H1 (cell line): ENCODE data around the gene WDR74. TPM values are rescaled to one million over a fixed set of nuclear protein-coding genes. Genes with fewer than 3 reads are reported as not detected.
A peak's percentile ranks its signal among the peaks of the same experiment; 100 is the strongest.

Source experiments
- CTCF ChIA-PET: fragments of 300-600 bp; sonication (Branson Sonifier 250); formaldehyde crosslinking; loops from one replicate; lab custom pipeline; 2021; ENCODE audit not compliant: partially characterized antibody; lab: Charles Lee
- POLR2A ChIA-PET: fragments of 300-600 bp; sonication (Branson Sonifier 250); formaldehyde crosslinking; loops from one replicate; lab custom pipeline; 2021; ENCODE audit warnings: inconsistent platforms; ENCODE audit not compliant: partially characterized antibody; lab: Charles Lee
- DNase-seq, 2 experiments: peaks; one replicate each; pipeline versions ENCODE4 v3.0.0 to v3.0.0-alpha.2; 2010 to 2022; ENCODE audit warnings: low spot score in 2 of 2, low read depth in 1 of 2, mixed read lengths in 1 of 2
- FAIRE-seq: peaks from 2 replicates; lab custom pipeline; 2011; peaks lifted over from hg19 to GRCh38; lab: Jason Lieb, UNC
- H2AFZ ChIP-seq: 2 replicates; pipeline ENCODE4 v1.8.1; 2012; ENCODE audit warnings: low read length, inconsistent platforms
- H2AK5ac ChIP-seq: 2 replicates; pipeline ENCODE4 v1.6.1; 2013; ENCODE audit warnings: low read depth, low read length
- H2BK120ac ChIP-seq: replicated peaks from 2 replicates; pipeline ENCODE3; 2013; ENCODE audit warnings: low read depth, low read length, inconsistent platforms
- H2BK12ac ChIP-seq: 2 replicates; pipeline ENCODE4 v1.6.1; 2013; ENCODE audit warnings: low read depth, low read length
- H2BK15ac ChIP-seq: 2 replicates; pipeline ENCODE4 v1.6.1; 2013; ENCODE audit warnings: low read length
- H2BK20ac ChIP-seq: 2 replicates; pipeline ENCODE4 v1.6.1; 2013; ENCODE audit warnings: low read length
- H2BK5ac ChIP-seq: 2 replicates; pipeline ENCODE4 v1.6.1; 2013; ENCODE audit warnings: low read depth, low read length
- H3K14ac ChIP-seq: 2 replicates; pipeline ENCODE4 v1.6.1; 2013; ENCODE audit warnings: inconsistent platforms; ENCODE audit not compliant: insufficient read length
- H3K18ac ChIP-seq: 2 replicates; pipeline ENCODE4 v1.6.1; 2013; ENCODE audit warnings: low read length; ENCODE audit errors: extremely low read depth
- H3K23ac ChIP-seq: 2 replicates; pipeline ENCODE4 v1.6.1; 2013; ENCODE audit warnings: inconsistent platforms; ENCODE audit not compliant: insufficient read length
- H3K23me2 ChIP-seq: 2 replicates; pipeline ENCODE4 v1.6.1; 2013; ENCODE audit warnings: low read depth, low read length
- H3K27ac ChIP-seq: 2 replicates; pipeline ENCODE4 v1.6.1; 2011; ENCODE audit warnings: low read depth, low read length, inconsistent platforms
- H3K27me3 ChIP-seq, 4 experiments: replicated peaks in 1 of 4; 1 replicate in 1 of 4; 2 replicates in 3 of 4; pipeline versions ENCODE4 v1.6.1 to v1.8.1; 2011 to 2013; ENCODE audit warnings: low read length in 3 of 4, mild to moderate bottlenecking in 3 of 4, inconsistent platforms in 2 of 4, mixed read lengths in 2 of 4, moderate library complexity in 1 of 4; ENCODE audit not compliant: control insufficient read depth in 3 of 4, insufficient read depth in 3 of 4; ENCODE audit errors: extremely low read depth in 1 of 4
- H3K36me3 ChIP-seq, 4 experiments: 2 replicates each; pipeline versions ENCODE4 v1.6.1 to v1.8.1; 2011 to 2013; ENCODE audit warnings: mild to moderate bottlenecking in 4 of 4, low read length in 3 of 4, moderate library complexity in 2 of 4, control low read depth in 1 of 4, inconsistent platforms in 1 of 4; ENCODE audit not compliant: insufficient read depth in 4 of 4, control insufficient read depth in 2 of 4
- H3K4ac ChIP-seq: replicated peaks from 2 replicates; pipeline ENCODE3; 2013; ENCODE audit warnings: low read length, low read depth, mixed read lengths, inconsistent platforms; ENCODE audit not compliant: insufficient read length
- H3K4me1 ChIP-seq, 4 experiments: replicated peaks in 1 of 4; 1 replicate in 1 of 4; 2 replicates in 3 of 4; pipeline versions ENCODE4 v1.6.1 to v1.8.1; 2011 to 2013; ENCODE audit warnings: low read length in 3 of 4, inconsistent platforms in 2 of 4, mixed read lengths in 1 of 4; ENCODE audit not compliant: insufficient read depth in 4 of 4, control insufficient read depth in 3 of 4
- H3K4me2 ChIP-seq, 2 experiments: 2 replicates each; pipeline versions ENCODE4 v1.6.1 to v1.8.1; 2011 to 2013; ENCODE audit warnings: low read depth in 2 of 2, low read length in 2 of 2, control low read depth in 1 of 2, inconsistent platforms in 1 of 2, mild to moderate bottlenecking in 1 of 2; ENCODE audit not compliant: insufficient read depth in 1 of 2
- H3K4me3 ChIP-seq, 4 experiments: fragments of 200-600, 300-600 bp in 1 of 4; sonication (generic), shearing (Covaris generic), sonication (Bioruptor Twin) in 1 of 4; 2 replicates each; pipeline versions ENCODE4 v1.5.1 to v1.8.1; 2011 to 2016; ENCODE audit warnings: low read length in 4 of 4, low read depth in 3 of 4, control low read depth in 2 of 4, inconsistent platforms in 2 of 4, mild to moderate bottlenecking in 2 of 4, mixed read lengths in 1 of 4, moderate library complexity in 1 of 4; ENCODE audit not compliant: insufficient read depth in 2 of 4; ENCODE audit errors: extremely low read depth in 1 of 4
- H3K56ac ChIP-seq: replicated peaks from 2 replicates; pipeline ENCODE3; 2013; ENCODE audit warnings: low read depth, mild to moderate bottlenecking, mixed read lengths, low read length, inconsistent platforms; ENCODE audit not compliant: insufficient read length
- H3K79me1 ChIP-seq: 2 replicates; pipeline ENCODE4 v1.6.1; 2013; ENCODE audit warnings: low read depth, low read length, control low read depth
- H3K79me2 ChIP-seq, 2 experiments: 2 replicates each; pipeline versions ENCODE4 v1.6.1 to v1.8.1; 2012 to 2013; ENCODE audit warnings: low read length in 2 of 2, mild to moderate bottlenecking in 2 of 2, inconsistent platforms in 1 of 2; ENCODE audit not compliant: insufficient read depth in 2 of 2, control insufficient read depth in 1 of 2
- H3K9ac ChIP-seq, 4 experiments: replicated peaks in 1 of 4; 1 replicate in 1 of 4; 2 replicates in 3 of 4; pipeline versions ENCODE4 v1.6.1 to v1.8.1; 2011 to 2013; ENCODE audit warnings: low read depth in 3 of 4, low read length in 3 of 4, control low read depth in 2 of 4, mild to moderate bottlenecking in 2 of 4, moderate library complexity in 2 of 4, inconsistent platforms in 1 of 4; ENCODE audit errors: extremely low read depth in 1 of 4
- H3K9me3 ChIP-seq, 2 experiments: 2 replicates each; pipeline versions ENCODE4 v1.6.1 to v1.8.1; 2012 to 2013; ENCODE audit warnings: mild to moderate bottlenecking in 2 of 2, moderate library complexity in 2 of 2, control low read depth in 1 of 2, inconsistent platforms in 1 of 2, low read depth in 1 of 2, low read length in 1 of 2, mixed read lengths in 1 of 2; ENCODE audit not compliant: insufficient read depth in 2 of 2
- H4K20me1 ChIP-seq, 2 experiments: replicated peaks in 1 of 2; 2 replicates each; pipeline versions ENCODE3 to v1.8.1; 2011 to 2013; ENCODE audit warnings: inconsistent platforms in 2 of 2, low read length in 2 of 2, mild to moderate bottlenecking in 1 of 2; ENCODE audit not compliant: insufficient read depth in 2 of 2, control insufficient read depth in 1 of 2
- H4K5ac ChIP-seq: 2 replicates; pipeline ENCODE4 v1.6.1; 2013; ENCODE audit warnings: low read length, low read depth, mixed read lengths, inconsistent platforms; ENCODE audit not compliant: insufficient read length
- H4K8ac ChIP-seq: 2 replicates; pipeline ENCODE4 v1.8.0; 2013; ENCODE audit warnings: mild to moderate bottlenecking, moderate library complexity, low read length, inconsistent platforms; ENCODE audit not compliant: insufficient read depth; ENCODE audit errors: extremely low read depth
- H4K91ac ChIP-seq: replicated peaks from 2 replicates; pipeline ENCODE3; 2013; ENCODE audit warnings: low read length, mixed read lengths, inconsistent platforms; ENCODE audit not compliant: insufficient read length
- EP300 ChIP-seq, 2 experiments: IDR thresholded peaks; 1 replicate in 1 of 2; 2 replicates in 1 of 2; pipeline ENCODE4 v1.6.1; 2011 to 2012; ENCODE audit warnings: low read depth in 2 of 2, low read length in 2 of 2, mild to moderate bottlenecking in 2 of 2, borderline replicate concordance in 1 of 2, inconsistent platforms in 1 of 2, moderate library complexity in 1 of 2
- POLR2A ChIP-seq, 2 experiments: IDR thresholded peaks; 1 replicate in 1 of 2; 2 replicates in 1 of 2; pipeline ENCODE4 v1.6.1; 2011; ENCODE audit warnings: low read depth in 2 of 2, low read length in 2 of 2, mild to moderate bottlenecking in 2 of 2; ENCODE audit errors: control extremely low read depth in 1 of 2
- SP4 ChIP-seq: IDR thresholded peaks from 2 replicates; pipeline ENCODE4 v1.6.1; 2012; ENCODE audit warnings: low read length, inconsistent platforms
- whole genome bisulfite sequencing, 2 experiments: shearing (Covaris generic) in 1 of 2; methylation state at CpG; one replicate each; pipeline versions ENCODE4 v1.1.6 to v1.1.7; 2013 to 2015; ENCODE audit warnings: low lambda C conversion rate in 2 of 2, mixed read lengths in 2 of 2, inconsistent platforms in 1 of 2, low coverage in 1 of 2, missing lambda C conversion rate in 1 of 2; ENCODE audit not compliant: insufficient replicate concordance in 2 of 2, insufficient coverage in 1 of 2, insufficient read length in 1 of 2; ENCODE audit errors: extremely low coverage in 1 of 2, missing lambda C conversion rate in 1 of 2; 5-methylcytosine and 5-hydroxymethylcytosine counted together
- polyA plus RNA-seq, 7 experiments: library from polyadenylated mRNA; depleted of rRNA in 3 of 7; stranded (reverse) in 5 of 7; unstranded in 2 of 7; fragments of >200 nt in 5 of 7; fragments of 200-250 nt in 2 of 7; gene quantifications; 1 replicate in 5 of 7; 2 replicates in 1 of 7; 4 replicates in 1 of 7; pipeline versions ENCODE4 v1.2.1 to v1.2.3, GENCODE V29; 2011 to 2013; ENCODE audit warnings: missing spikeins in 2 of 7, mixed read lengths in 2 of 7
- total RNA-seq: library from RNA; stranded (reverse); fragmentation: NEBNext Ultra II Directional; extraction: Animal tissue kit (Norgen Biotek cat#: 25700); gene quantifications from 2 replicates; pipeline ENCODE4 v1.2.1, GENCODE V29; 2021

The WDR74 gene
- total and polyA plus RNA-seq, 2 of the 8 experiments (the other 6 are each of a cell fraction or from before 2014, with no cell fraction given) = 93.6 to 97.0 TPM

DNA sequence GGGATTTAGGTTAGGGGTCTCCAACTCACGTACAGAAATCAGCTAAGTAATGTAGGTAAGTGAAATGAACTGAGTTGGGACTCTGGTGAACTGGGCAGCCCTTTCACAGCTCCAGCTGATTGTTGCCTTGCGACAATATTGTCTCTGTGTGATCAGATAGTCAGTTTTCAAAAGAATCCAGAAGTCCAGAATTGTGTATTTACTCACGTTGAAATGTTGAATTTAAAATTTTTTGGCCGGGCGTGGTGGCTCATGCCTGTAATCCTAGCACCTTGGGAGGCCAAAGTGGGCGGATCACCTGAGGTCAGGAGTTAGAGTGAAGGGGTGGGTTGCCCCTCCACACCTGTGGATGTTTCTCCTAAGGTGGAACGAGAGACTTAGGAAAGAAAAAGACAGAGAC is 18.8 kb upstream of the WDR74 start:
- no peak overlapping the region for H3K14ac ChIP-seq
- H3K27ac ChIP-seq = 0 out of 2 replicates have a peak overlapping the region, but pooled peaks have one; percentile 44
- no peak overlapping the region for H2BK5ac ChIP-seq
- peak overlapping the region; percentile 78 to 95 for H3K4me2 ChIP-seq
- H3K4ac ChIP-seq = no peak overlapping the region
- no peaks in the 10 kb centered on the region for H3K9me3 ChIP-seq
- H2BK120ac ChIP-seq = no peak overlapping the region
- H3K79me1 ChIP-seq = peaks cover 5% of the 10 kb centered on the region; the same call in 1 of the 2 replicates
- peaks cover 0 to 15% (median 9%) of the 10 kb centered on the region in 4 experiments; a peak in 4 of 7 replicates for H3K4me1 ChIP-seq
- ChIA-PET CTCF (interaction anchor here (0.6 to 1.5 kb wide), 7 partner anchors 22 to 187 kb away, joined by 3 to 7 read pairs (median 4); partner anchors contain the start of genes GNG3, SLC3A2 and UQCC3), POLR2A (interaction anchor here (1.1 to 20.0 kb wide), 13 partner anchors 9 to 831 kb away, joined by 3 to 2104 read pairs (median 67); partner anchors contain the start of genes BSCL2, C11orf98, CSKMT and EEF1G)
- H2BK12ac ChIP-seq = no peak overlapping the region
- H2BK20ac ChIP-seq = no peak overlapping the region
- no peak overlapping the region for H3K56ac ChIP-seq
- peak overlapping the region in 3 of 4 experiments; percentile 56 to 82 (median 73); a peak in 5 of 7 replicates for H3K9ac ChIP-seq
- no peak overlapping the region for H4K91ac ChIP-seq
- peaks cover 14% of the 10 kb centered on the region for H3K23me2 ChIP-seq
- H3K23ac ChIP-seq = no peak overlapping the region
- peaks cover 5 to 24% of the 10 kb centered on the region in 2 experiments for H4K20me1 ChIP-seq
- peaks cover 59 to 98% of the 10 kb centered on the region in 2 experiments for H3K79me2 ChIP-seq
- peak in 1 of 2 experiments; percentile 36; a peak in 2 of 3 replicates for TF ChIP-seq POLR2A (IDR thresholded peaks at IDR 0.05; ENCODE audit: control extremely low read depth in 1 of 2, low read depth in 2 of 2, low read length in 2 of 2)
- no peak for TF ChIP-seq SP4
- TF ChIP-seq EP300 (IDR thresholded peaks at IDR 0.05; ENCODE audit: borderline replicate concordance in 1 of 2, low read depth in 2 of 2, low read length in 2 of 2) = no peak
- FAIRE-seq (no peak), DNase-seq (no peak)
- H2BK15ac ChIP-seq = no peak overlapping the region
- H4K8ac ChIP-seq = no peak overlapping the region
- H2AK5ac ChIP-seq = peak overlapping the region; percentile 31; the same call in 1 of the 2 replicates
- 33% methylated on average over 7 of the region's 7 CpGs; no CpG with 5 or more reads in 1 of the 2 experiments for WGBS, 2 experiments
- H3K27me3 ChIP-seq = no peaks in the 10 kb centered on the region
- H4K5ac ChIP-seq = no peak overlapping the region
- no peak overlapping the region for H2AFZ ChIP-seq
- peak overlapping the region; percentile 74 to 100 (median 90) for H3K4me3 ChIP-seq
- H3K36me3 ChIP-seq = peaks cover 19 to 44% (median 21%) of the 10 kb centered on the region in 4 experiments
- H3K18ac ChIP-seq = no peak overlapping the region
